Measurements from ENCODE around the gene RHOH.

The RHOH gene

GRCh38 chr4:40227284-40227683 lies 30.5 kb downstream of the RHOH start:
- H3K4me3 ChIP-seq (ENCODE audit: low read depth, low read length, poor library complexity, severe bottlenecking) = no peak overlapping the region
- no peaks in the 10 kb centered on the region for H3K9me2 ChIP-seq (ENCODE audit: low read depth, low read length)
- H3K4me1 ChIP-seq (ENCODE audit: insufficient read depth, low read length, severe bottlenecking) = peaks cover 97% of the 10 kb centered on the region
- no peaks in the 10 kb centered on the region for H3K9me3 ChIP-seq (ENCODE audit: low read length)
- H4K20me1 ChIP-seq (ENCODE audit: insufficient read depth, low read length) = peaks cover 9% of the 10 kb centered on the region; the same call in 1 of the 2 replicates
- H3K79me2 ChIP-seq (ENCODE audit: insufficient read depth, low read length) = peaks cover 98% of the 10 kb centered on the region
- TF ChIP-seq EZH2 (IDR thresholded peaks at IDR 0.05; ENCODE audit: borderline replicate concordance, low read length) = no peak
- TF ChIP-seq CTCF (IDR thresholded peaks at IDR 0.05; ENCODE audit: low read length) = no peak
- no peak overlapping the region for H3K4me2 ChIP-seq (ENCODE audit: low read length)
- no peak overlapping the region for H2AFZ ChIP-seq (ENCODE audit: low read length)
- 0 out of 2 replicates have a peak, but pooled peaks cover 3% of the 10 kb centered on the region for H3F3A ChIP-seq (ENCODE audit: insufficient read depth, low read length)
- no peaks in the 10 kb centered on the region for H3K27me3 ChIP-seq (ENCODE audit: insufficient read depth, low read length)
- peak overlapping the region; percentile 18 for H3K27ac ChIP-seq (ENCODE audit: low read depth, low read length, poor library complexity, severe bottlenecking)
- H3K9ac ChIP-seq (ENCODE audit: low read length) = no peak overlapping the region
- H3K36me3 ChIP-seq (ENCODE audit: insufficient read depth, low read length) = peaks cover 93% of the 10 kb centered on the region

- Histone ChIP-seq H3K4me2 (ENCODE audit: low read length) (peak overlapping the region; percentile 2; the same call in 1 of the 2 replicates), H3K9me2 (ENCODE audit: low read depth, low read length) (no peaks in the 10 kb centered on the region), H3K36me3 (ENCODE audit: insufficient read depth, low read length) (peaks cover 91% of the 10 kb centered on the region), H4K20me1 (ENCODE audit: insufficient read depth, low read length) (peaks cover 9% of the 10 kb centered on the region; the same call in 1 of the 2 replicates), H3K9me3 (ENCODE audit: low read length) (no peaks in the 10 kb centered on the region), H3K4me1 (ENCODE audit: insufficient read depth, low read length, severe bottlenecking) (peaks cover 99% of the 10 kb centered on the region), H3K79me2 (ENCODE audit: insufficient read depth, low read length) (peaks cover 99% of the 10 kb centered on the region), H3K9ac (ENCODE audit: low read length) (peak overlapping the region; percentile 25; the same call in 1 of the 2 replicates), H3K27ac (ENCODE audit: low read depth, low read length, poor library complexity, severe bottlenecking) (peak overlapping the region; percentile 59), H3K4me3 (ENCODE audit: low read depth, low read length, poor library complexity, severe bottlenecking) (no peak overlapping the region), H3K27me3 (ENCODE audit: insufficient read depth, low read length) (no peaks in the 10 kb centered on the region), H3F3A (ENCODE audit: insufficient read depth, low read length) (0 out of 2 replicates have a peak, but pooled peaks cover 3% of the 10 kb centered on the region), H2AFZ (ENCODE audit: low read length) (no peak overlapping the region)
- no peak for TF ChIP-seq EZH2 (IDR thresholded peaks at IDR 0.05; ENCODE audit: borderline replicate concordance, low read length)
- peak; percentile 54; the same call in 1 of the 2 replicates for TF ChIP-seq CTCF (IDR thresholded peaks at IDR 0.05; ENCODE audit: low read length)
Measured at GRCh38 chr4:40228497-40229365, 31.9 kb downstream of the RHOH start.

- no peaks in the 10 kb centered on the region for H3K9me2 ChIP-seq (ENCODE audit: low read depth, low read length)
- H4K20me1 ChIP-seq (ENCODE audit: insufficient read depth, low read length) = 0 out of 2 replicates have a peak, but pooled peaks cover 6% of the 10 kb centered on the region
- H3K9ac ChIP-seq (ENCODE audit: low read length) = no peak overlapping the region
- H3K27ac ChIP-seq (ENCODE audit: low read depth, low read length, poor library complexity, severe bottlenecking) = peak overlapping the region; percentile 75
- no peak for TF ChIP-seq EZH2 (IDR thresholded peaks at IDR 0.05; ENCODE audit: borderline replicate concordance, low read length)
- TF ChIP-seq CTCF (IDR thresholded peaks at IDR 0.05; ENCODE audit: low read length) = no peak
- H3F3A ChIP-seq (ENCODE audit: insufficient read depth, low read length) = peaks cover 5% of the 10 kb centered on the region; the same call in 1 of the 2 replicates
- peaks cover 98% of the 10 kb centered on the region for H3K4me1 ChIP-seq (ENCODE audit: insufficient read depth, low read length, severe bottlenecking)
- H2AFZ ChIP-seq (ENCODE audit: low read length) = no peak overlapping the region
- H3K79me2 ChIP-seq (ENCODE audit: insufficient read depth, low read length) = peaks cover 100% of the 10 kb centered on the region
- no peak overlapping the region for H3K4me2 ChIP-seq (ENCODE audit: low read length)
- no peaks in the 10 kb centered on the region for H3K9me3 ChIP-seq (ENCODE audit: low read length)
- H3K36me3 ChIP-seq (ENCODE audit: insufficient read depth, low read length) = peaks cover 90% of the 10 kb centered on the region
- no peak overlapping the region for H3K4me3 ChIP-seq (ENCODE audit: low read depth, low read length, poor library complexity, severe bottlenecking)
- no peaks in the 10 kb centered on the region for H3K27me3 ChIP-seq (ENCODE audit: insufficient read depth, low read length)
Measured at GRCh38 chr4:40231316-40231863, 34.6 kb downstream of the RHOH start.
